ENCODE results near the gene MAMDC2.

DNA sequence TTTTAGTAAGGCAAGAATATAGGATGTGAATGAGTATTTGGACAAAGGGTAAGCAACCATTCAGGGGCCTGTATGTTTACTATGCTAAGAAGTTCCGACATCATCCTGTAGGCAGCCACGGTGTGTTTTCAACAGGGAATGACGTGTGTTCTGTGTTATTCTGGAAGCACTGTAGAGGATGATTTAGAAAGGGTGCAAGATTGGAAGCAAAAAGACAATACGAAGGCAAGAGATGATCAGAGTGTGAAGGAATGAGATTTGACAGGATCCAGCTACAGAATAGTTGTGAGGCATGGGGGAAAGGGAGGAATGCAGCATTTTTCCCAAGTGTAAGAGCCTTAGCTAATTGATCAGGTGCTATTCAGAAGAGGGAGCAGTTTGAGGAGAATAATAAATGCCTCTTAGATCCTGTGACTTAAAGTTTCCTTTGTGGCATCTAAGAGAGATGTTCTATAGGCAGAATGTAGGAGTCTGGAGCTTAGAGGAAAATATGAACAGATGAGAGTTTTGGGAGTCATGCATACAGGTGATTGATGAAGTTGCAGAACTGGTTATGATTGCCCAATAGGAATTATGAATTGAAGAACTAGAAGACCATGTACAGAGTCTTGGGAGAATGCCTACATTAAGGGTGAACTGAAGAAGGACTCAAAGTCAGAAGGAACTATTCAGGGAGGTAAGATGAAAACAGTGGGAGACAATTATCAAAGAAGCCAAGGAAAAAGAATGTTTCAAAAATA, 217.7 kb downstream of the MAMDC2 start:
- no peak for TF ChIP-seq EZH2 (IDR thresholded peaks at IDR 0.05; ENCODE audit: borderline replicate concordance, low read length)
- TF ChIP-seq, protein P1, sequence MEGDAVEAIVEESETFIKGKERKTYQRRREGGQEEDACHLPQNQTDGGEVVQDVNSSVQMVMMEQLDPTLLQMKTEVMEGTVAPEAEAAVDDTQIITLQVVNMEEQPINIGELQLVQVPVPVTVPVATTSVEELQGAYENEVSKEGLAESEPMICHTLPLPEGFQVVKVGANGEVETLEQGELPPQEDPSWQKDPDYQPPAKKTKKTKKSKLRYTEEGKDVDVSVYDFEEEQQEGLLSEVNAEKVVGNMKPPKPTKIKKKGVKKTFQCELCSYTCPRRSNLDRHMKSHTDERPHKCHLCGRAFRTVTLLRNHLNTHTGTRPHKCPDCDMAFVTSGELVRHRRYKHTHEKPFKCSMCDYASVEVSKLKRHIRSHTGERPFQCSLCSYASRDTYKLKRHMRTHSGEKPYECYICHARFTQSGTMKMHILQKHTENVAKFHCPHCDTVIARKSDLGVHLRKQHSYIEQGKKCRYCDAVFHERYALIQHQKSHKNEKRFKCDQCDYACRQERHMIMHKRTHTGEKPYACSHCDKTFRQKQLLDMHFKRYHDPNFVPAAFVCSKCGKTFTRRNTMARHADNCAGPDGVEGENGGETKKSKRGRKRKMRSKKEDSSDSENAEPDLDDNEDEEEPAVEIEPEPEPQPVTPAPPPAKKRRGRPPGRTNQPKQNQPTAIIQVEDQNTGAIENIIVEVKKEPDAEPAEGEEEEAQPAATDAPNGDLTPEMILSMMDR (conservative IDR thresholded peaks at IDR 0.05 in 1 of 2, IDR thresholded peaks at IDR 0.05 in 1 of 2; ENCODE audit: extremely low read depth in 1 of 2, insufficient read depth in 1 of 2, low read depth in 1 of 2, low read length in 2 of 2): no peak

Data from mammary epithelial cell (primary cell).